ENCODE data around the gene LTBP2. TPM values are rescaled to one million over a fixed set of nuclear protein-coding genes. Genes with fewer than 3 reads are reported as not detected.

The LTBP2 gene
- total and polyA plus RNA-seq, 2 experiments from 2014 or later, result 7.6 to 8.6 TPM

GRCh38 chr14:74568380-74568649 is 43.7 kb downstream of the LTBP2 start:
- no peak for DNase-seq (ENCODE audit: low spot score)
- no peaks in the 10 kb centered on the region for H4K20me1 ChIP-seq (ENCODE audit: insufficient read depth, poor library complexity, severe bottlenecking)
- H3K4me2 ChIP-seq, result no peak overlapping the region
- TF ChIP-seq EZH2 (IDR thresholded peaks at IDR 0.05; ENCODE audit: borderline replicate concordance) (no peak), CTCF (IDR thresholded peaks at IDR 0.05; ENCODE audit: poor library complexity) (no peak), EZH2phosphoT487 (IDR thresholded peaks at IDR 0.05; ENCODE audit: low read depth, severe bottlenecking, unreplicated experiment) (no peak)
- H3K9me3 ChIP-seq (ENCODE audit: low read depth), result no peaks in the 10 kb centered on the region
- no peaks in the 10 kb centered on the region for H3K27me3 ChIP-seq
- no peak overlapping the region for H2AFZ ChIP-seq
- H3K9me2 ChIP-seq (replicated peaks; ENCODE audit: insufficient read depth), result no peaks in the 10 kb centered on the region
- no peak overlapping the region for H3K4me3 ChIP-seq
- 52% methylated on average over 3 of the region's 3 CpGs for WGBS (ENCODE audit: low lambda C conversion rate, missing lambda C conversion rate)
- no peak overlapping the region for H3K27ac ChIP-seq
- no peaks in the 10 kb centered on the region for H3K79me2 ChIP-seq
- H3K36me3 ChIP-seq (replicated peaks; ENCODE audit: insufficient read depth, low read depth), result no peaks in the 10 kb centered on the region
- peaks cover 37% of the 10 kb centered on the region for H3K4me1 ChIP-seq (ENCODE audit: insufficient read depth)

- WGBS (ENCODE audit: low lambda C conversion rate, missing lambda C conversion rate), result 86% methylated on average over 21 of the region's 21 CpGs
- Histone ChIP-seq H3K4me2 (no peak overlapping the region), H3K27ac (no peak overlapping the region), H3K27me3 (no peaks in the 10 kb centered on the region), H2AFZ (no peak overlapping the region), H3K79me2 (no peaks in the 10 kb centered on the region), H3K9me2 (replicated peaks; ENCODE audit: insufficient read depth) (no peaks in the 10 kb centered on the region), H3K36me3 (replicated peaks; ENCODE audit: insufficient read depth, low read depth) (no peaks in the 10 kb centered on the region), H3K4me3 (no peak overlapping the region), H3K4me1 (ENCODE audit: insufficient read depth) (peaks cover 39% of the 10 kb centered on the region), H4K20me1 (ENCODE audit: insufficient read depth, poor library complexity, severe bottlenecking) (no peaks in the 10 kb centered on the region), H3K9me3 (ENCODE audit: low read depth) (no peaks in the 10 kb centered on the region)
- no peak for DNase-seq (ENCODE audit: low spot score)
- no peak for TF ChIP-seq CTCF (IDR thresholded peaks at IDR 0.05; ENCODE audit: poor library complexity)
- no peak for TF ChIP-seq EZH2 (IDR thresholded peaks at IDR 0.05; ENCODE audit: borderline replicate concordance)
- no peak for TF ChIP-seq EZH2phosphoT487 (IDR thresholded peaks at IDR 0.05; ENCODE audit: low read depth, severe bottlenecking, unreplicated experiment)
These were observed 44.2 kb downstream of the LTBP2 start for GRCh38 chr14:74567646-74568379.

GRCh38 chr14:74567219-74567618 is 44.8 kb downstream of the LTBP2 start:
- no peak for DNase-seq (ENCODE audit: low spot score)
- H3K36me3 ChIP-seq (replicated peaks; ENCODE audit: insufficient read depth, low read depth), result no peaks in the 10 kb centered on the region
- no peaks in the 10 kb centered on the region for H3K79me2 ChIP-seq
- WGBS (ENCODE audit: low lambda C conversion rate, missing lambda C conversion rate), result 91% methylated on average over 9 of the region's 9 CpGs
- peaks cover 39% of the 10 kb centered on the region for H3K4me1 ChIP-seq (ENCODE audit: insufficient read depth)
- H3K9me2 ChIP-seq (replicated peaks; ENCODE audit: insufficient read depth), result no peaks in the 10 kb centered on the region
- H3K4me2 ChIP-seq, result no peak overlapping the region
- H3K27me3 ChIP-seq, result no peaks in the 10 kb centered on the region
- no peaks in the 10 kb centered on the region for H3K9me3 ChIP-seq (ENCODE audit: low read depth)
- H3K27ac ChIP-seq, result no peak overlapping the region
- H3K4me3 ChIP-seq, result no peak overlapping the region
- TF ChIP-seq EZH2phosphoT487 (IDR thresholded peaks at IDR 0.05; ENCODE audit: low read depth, severe bottlenecking, unreplicated experiment), result no peak
- no peak for TF ChIP-seq EZH2 (IDR thresholded peaks at IDR 0.05; ENCODE audit: borderline replicate concordance)
- no peak for TF ChIP-seq CTCF (IDR thresholded peaks at IDR 0.05; ENCODE audit: poor library complexity)
- H2AFZ ChIP-seq, result no peak overlapping the region
- no peaks in the 10 kb centered on the region for H4K20me1 ChIP-seq (ENCODE audit: insufficient read depth, poor library complexity, severe bottlenecking)

Measured in hepatocyte (in vitro differentiated cells).